ENCODE measurements around the gene ZNF823. TPM values are rescaled to one million over a fixed set of nuclear protein-coding genes. Genes with fewer than 3 reads are reported as not detected.
"Not testable (repeated sequence)": the region's sequence is repeated elsewhere in the genome, so short reads cannot be mapped to it uniquely, and the experiment has no call there.

ZNF823 gene
- total and polyA plus RNA-seq, 4 donors, result 2.4 to 6.4 (median 3.1) TPM

DNA sequence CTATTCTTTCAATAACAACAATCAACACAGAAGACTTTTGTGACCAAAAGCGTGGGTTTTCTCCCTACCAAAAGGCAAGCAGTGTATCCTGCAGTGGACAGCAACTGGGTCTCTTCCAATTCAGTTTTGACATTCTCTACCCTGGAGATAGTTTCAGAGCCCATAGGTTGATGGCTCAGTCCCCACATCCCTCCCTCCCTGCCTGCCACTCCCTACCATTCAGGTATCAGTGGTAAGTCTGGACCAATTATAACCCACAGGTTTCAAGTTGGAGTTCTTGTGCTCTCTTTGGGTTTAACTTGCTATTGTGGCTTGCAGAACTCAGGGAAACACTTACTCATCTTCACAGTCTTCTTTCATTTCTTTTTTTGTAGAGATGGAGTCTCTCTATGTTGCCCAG lies 60.2 kb downstream of the ZNF823 start:
- 95% methylated on average over 1 of the region's 1 CpG for WGBS
- Histone ChIP-seq H3K9me3 (ENCODE audit: control insufficient read depth in 4 of 4, low read length in 3 of 4) (peaks cover 1 to 17% (median 11%) of the 10 kb centered on the region in 4 donors), H3K4me1 (ENCODE audit: control insufficient read depth in 4 of 4, insufficient read depth in 4 of 4, low read length in 3 of 4) (no peaks in the 10 kb centered on the region), H3K27ac (ENCODE audit: low read depth in 1 of 2, low read length in 2 of 2) (no peak overlapping the region), H3K27me3 (ENCODE audit: control insufficient read depth in 4 of 4, insufficient read depth in 4 of 4, low read length in 3 of 4) (no peaks in the 10 kb centered on the region), H3K9ac (ENCODE audit: low read depth in 1 of 2, low read length in 2 of 2) (no peak overlapping the region), H3K4me3 (ENCODE audit: low read depth in 1 of 3, low read length in 3 of 3) (no peak overlapping the region), H3K36me3 (ENCODE audit: control insufficient read depth in 4 of 4, insufficient read depth in 3 of 4, low read depth in 1 of 4, low read length in 3 of 4) (peaks cover 0 to 2% (median under 1%) of the 10 kb centered on the region in 4 donors)
- no peak for DNase-seq (ENCODE audit: low spot score)
- no peak for TF ChIP-seq RAD21 (IDR thresholded peaks at IDR 0.05)
- TF ChIP-seq, protein P1, sequence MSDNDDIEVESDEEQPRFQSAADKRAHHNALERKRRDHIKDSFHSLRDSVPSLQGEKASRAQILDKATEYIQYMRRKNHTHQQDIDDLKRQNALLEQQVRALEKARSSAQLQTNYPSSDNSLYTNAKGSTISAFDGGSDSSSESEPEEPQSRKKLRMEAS (IDR thresholded peaks at IDR 0.05), result no peak
- no peak for TF ChIP-seq HNF4G (IDR thresholded peaks at IDR 0.05)
- TF ChIP-seq NR2F2 (IDR thresholded peaks at IDR 0.05), result no peak
- TF ChIP-seq, protein P2, sequence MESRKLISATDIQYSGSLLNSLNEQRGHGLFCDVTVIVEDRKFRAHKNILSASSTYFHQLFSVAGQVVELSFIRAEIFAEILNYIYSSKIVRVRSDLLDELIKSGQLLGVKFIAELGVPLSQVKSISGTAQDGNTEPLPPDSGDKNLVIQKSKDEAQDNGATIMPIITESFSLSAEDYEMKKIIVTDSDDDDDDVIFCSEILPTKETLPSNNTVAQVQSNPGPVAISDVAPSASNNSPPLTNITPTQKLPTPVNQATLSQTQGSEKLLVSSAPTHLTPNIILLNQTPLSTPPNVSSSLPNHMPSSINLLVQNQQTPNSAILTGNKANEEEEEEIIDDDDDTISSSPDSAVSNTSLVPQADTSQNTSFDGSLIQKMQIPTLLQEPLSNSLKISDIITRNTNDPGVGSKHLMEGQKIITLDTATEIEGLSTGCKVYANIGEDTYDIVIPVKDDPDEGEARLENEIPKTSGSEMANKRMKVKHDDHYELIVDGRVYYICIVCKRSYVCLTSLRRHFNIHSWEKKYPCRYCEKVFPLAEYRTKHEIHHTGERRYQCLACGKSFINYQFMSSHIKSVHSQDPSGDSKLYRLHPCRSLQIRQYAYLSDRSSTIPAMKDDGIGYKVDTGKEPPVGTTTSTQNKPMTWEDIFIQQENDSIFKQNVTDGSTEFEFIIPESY (IDR thresholded peaks at IDR 0.05), result no peak
- no peak for TF ChIP-seq RXRA (IDR thresholded peaks at IDR 0.05)
- no peak for TF ChIP-seq EGR1 (IDR thresholded peaks at IDR 0.05; ENCODE audit: low read depth in 2 of 2)
- TF ChIP-seq FOXA2 (IDR thresholded peaks at IDR 0.05), result no peak
- no peak for TF ChIP-seq YY1 (IDR thresholded peaks at IDR 0.05)
- no peak for TF ChIP-seq TAF1 (conservative IDR thresholded peaks at IDR 0.05)
- TF ChIP-seq JUND (IDR thresholded peaks at IDR 0.05), result no peak
- TF ChIP-seq, protein P3, sequence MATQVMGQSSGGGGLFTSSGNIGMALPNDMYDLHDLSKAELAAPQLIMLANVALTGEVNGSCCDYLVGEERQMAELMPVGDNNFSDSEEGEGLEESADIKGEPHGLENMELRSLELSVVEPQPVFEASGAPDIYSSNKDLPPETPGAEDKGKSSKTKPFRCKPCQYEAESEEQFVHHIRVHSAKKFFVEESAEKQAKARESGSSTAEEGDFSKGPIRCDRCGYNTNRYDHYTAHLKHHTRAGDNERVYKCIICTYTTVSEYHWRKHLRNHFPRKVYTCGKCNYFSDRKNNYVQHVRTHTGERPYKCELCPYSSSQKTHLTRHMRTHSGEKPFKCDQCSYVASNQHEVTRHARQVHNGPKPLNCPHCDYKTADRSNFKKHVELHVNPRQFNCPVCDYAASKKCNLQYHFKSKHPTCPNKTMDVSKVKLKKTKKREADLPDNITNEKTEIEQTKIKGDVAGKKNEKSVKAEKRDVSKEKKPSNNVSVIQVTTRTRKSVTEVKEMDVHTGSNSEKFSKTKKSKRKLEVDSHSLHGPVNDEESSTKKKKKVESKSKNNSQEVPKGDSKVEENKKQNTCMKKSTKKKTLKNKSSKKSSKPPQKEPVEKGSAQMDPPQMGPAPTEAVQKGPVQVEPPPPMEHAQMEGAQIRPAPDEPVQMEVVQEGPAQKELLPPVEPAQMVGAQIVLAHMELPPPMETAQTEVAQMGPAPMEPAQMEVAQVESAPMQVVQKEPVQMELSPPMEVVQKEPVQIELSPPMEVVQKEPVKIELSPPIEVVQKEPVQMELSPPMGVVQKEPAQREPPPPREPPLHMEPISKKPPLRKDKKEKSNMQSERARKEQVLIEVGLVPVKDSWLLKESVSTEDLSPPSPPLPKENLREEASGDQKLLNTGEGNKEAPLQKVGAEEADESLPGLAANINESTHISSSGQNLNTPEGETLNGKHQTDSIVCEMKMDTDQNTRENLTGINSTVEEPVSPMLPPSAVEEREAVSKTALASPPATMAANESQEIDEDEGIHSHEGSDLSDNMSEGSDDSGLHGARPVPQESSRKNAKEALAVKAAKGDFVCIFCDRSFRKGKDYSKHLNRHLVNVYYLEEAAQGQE (IDR thresholded peaks at IDR 0.05), result no peak
- TF ChIP-seq, protein P4, sequence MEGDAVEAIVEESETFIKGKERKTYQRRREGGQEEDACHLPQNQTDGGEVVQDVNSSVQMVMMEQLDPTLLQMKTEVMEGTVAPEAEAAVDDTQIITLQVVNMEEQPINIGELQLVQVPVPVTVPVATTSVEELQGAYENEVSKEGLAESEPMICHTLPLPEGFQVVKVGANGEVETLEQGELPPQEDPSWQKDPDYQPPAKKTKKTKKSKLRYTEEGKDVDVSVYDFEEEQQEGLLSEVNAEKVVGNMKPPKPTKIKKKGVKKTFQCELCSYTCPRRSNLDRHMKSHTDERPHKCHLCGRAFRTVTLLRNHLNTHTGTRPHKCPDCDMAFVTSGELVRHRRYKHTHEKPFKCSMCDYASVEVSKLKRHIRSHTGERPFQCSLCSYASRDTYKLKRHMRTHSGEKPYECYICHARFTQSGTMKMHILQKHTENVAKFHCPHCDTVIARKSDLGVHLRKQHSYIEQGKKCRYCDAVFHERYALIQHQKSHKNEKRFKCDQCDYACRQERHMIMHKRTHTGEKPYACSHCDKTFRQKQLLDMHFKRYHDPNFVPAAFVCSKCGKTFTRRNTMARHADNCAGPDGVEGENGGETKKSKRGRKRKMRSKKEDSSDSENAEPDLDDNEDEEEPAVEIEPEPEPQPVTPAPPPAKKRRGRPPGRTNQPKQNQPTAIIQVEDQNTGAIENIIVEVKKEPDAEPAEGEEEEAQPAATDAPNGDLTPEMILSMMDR (IDR thresholded peaks at IDR 0.05; ENCODE audit: low read depth, low read length, missing input control), result no peak
- no peak for TF ChIP-seq HNF4A (conservative IDR thresholded peaks at IDR 0.05)
- no peak for TF ChIP-seq SP1 (IDR thresholded peaks at IDR 0.05)
- TF ChIP-seq, protein P5, sequence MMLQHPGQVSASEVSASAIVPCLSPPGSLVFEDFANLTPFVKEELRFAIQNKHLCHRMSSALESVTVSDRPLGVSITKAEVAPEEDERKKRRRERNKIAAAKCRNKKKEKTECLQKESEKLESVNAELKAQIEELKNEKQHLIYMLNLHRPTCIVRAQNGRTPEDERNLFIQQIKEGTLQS (IDR thresholded peaks at IDR 0.05), result no peak
- no peak for TF ChIP-seq GABPA (IDR thresholded peaks at IDR 0.05 in 1 of 2, conservative IDR thresholded peaks at IDR 0.05 in 1 of 2)
- TF ChIP-seq FOXA1 (IDR thresholded peaks at IDR 0.05), result no peak

DNA sequence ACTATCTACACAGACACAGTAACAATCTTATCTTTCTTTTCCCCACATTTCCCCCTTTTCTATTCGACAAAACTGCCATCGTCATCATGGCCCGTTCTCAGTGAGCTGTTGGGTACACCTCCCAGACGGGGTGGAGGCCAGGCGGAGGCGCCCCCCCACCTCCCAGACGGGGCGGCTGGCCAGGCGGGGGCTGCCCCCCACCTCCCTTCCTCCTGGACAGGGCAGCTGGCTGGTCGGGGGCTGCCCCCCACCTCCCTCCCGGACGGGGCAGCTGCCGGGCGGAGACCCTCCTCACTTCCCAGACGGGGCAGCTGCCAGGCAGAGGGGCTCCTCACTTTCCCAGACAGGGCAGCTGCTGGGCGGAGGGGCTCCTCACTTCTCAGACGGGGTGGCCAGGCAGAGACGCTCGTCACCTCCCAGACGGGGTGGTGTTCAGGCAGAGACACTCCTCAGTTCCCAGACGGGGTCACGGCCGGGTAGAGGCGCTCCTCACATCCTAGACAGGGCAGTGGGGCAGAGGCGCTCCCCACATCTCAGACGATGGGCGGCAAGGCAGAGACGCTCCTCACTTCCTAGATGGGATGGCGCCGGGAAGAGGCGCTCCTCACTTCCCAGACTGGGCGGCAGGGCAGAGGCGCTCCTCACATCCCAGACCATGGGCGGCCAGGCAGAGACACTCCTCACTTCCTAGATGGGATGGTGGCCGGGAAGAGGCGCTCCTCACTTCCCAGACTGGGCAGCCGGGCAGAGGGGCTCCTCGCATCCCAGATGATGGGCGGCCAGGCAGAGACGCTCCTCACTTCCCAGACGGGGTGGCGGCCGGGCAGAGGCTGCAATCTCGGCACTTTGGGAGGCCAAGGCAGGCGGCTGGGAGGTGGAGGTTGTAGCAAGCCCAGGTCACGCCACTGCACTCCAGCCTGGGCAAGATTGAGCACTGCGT lies 61.8 kb downstream of the ZNF823 start:
- not testable (repeated sequence) for H3K27me3 ChIP-seq (ENCODE audit: control insufficient read depth in 4 of 4, insufficient read depth in 4 of 4, low read length in 3 of 4); DNase-seq (ENCODE audit: low spot score); H3K36me3 ChIP-seq (ENCODE audit: control insufficient read depth in 4 of 4, insufficient read depth in 3 of 4, low read depth in 1 of 4, low read length in 3 of 4); H3K27ac ChIP-seq (ENCODE audit: low read depth in 1 of 2, low read length in 2 of 2); H3K4me3 ChIP-seq (ENCODE audit: low read depth in 1 of 3, low read length in 3 of 3); H3K4me1 ChIP-seq (ENCODE audit: control insufficient read depth in 4 of 4, insufficient read depth in 4 of 4, low read length in 3 of 4); H3K9ac ChIP-seq (ENCODE audit: low read depth in 1 of 2, low read length in 2 of 2)
- WGBS, result 95% methylated on average over 42 of the region's 47 CpGs
- H3K9me3 ChIP-seq (ENCODE audit: control insufficient read depth in 4 of 4, low read length in 3 of 4), result peaks cover 1 to 13% (median 10%) of the 10 kb centered on the region in 4 donors
